ENCODE measurements around the gene EIF1AY.
"Not testable (repeated sequence)": the region's sequence is repeated elsewhere in the genome, so short reads cannot be mapped to it uniquely, and the experiment has no call there.

The EIF1AY gene

DNA sequence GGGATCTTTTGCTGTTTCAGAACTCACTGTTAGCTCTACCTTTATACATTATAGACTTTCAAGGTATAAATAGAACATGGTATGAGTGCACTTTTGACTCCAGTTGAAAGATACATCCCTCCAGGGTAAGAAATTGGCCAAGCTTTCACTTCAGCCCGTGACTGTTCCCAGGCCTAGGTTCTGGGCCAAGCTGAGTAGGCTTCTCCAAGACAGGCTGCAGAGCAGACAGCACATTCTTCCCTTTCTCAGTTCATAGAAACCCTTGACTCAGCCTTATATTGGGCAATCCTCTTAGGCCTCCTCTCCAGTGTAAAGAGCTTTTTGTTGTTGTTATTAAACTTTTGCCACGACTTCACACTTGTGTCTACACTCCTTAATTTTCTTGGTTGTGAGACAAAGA is 29.5 kb upstream of the EIF1AY start:
- Histone ChIP-seq H3K9me3 (ENCODE audit: control insufficient read depth, low read length) (no peaks in the 10 kb centered on the region), H3K9ac (no peak overlapping the region), H3K27ac (no peak overlapping the region), H3K79me2 (no peaks in the 10 kb centered on the region), H3K4me2 (ENCODE audit: low read length) (no peak overlapping the region), H3K36me3 (ENCODE audit: control insufficient read depth, insufficient read depth, low read length) (no peaks in the 10 kb centered on the region), H3K27me3 (ENCODE audit: control insufficient read depth, insufficient read depth, low read length) (no peaks in the 10 kb centered on the region), H2AFZ (no peak overlapping the region), H3K4me3 (ENCODE audit: low read depth, low read length) (no peak overlapping the region), H3K4me1 (no peaks in the 10 kb centered on the region)
- TF ChIP-seq, protein P1, sequence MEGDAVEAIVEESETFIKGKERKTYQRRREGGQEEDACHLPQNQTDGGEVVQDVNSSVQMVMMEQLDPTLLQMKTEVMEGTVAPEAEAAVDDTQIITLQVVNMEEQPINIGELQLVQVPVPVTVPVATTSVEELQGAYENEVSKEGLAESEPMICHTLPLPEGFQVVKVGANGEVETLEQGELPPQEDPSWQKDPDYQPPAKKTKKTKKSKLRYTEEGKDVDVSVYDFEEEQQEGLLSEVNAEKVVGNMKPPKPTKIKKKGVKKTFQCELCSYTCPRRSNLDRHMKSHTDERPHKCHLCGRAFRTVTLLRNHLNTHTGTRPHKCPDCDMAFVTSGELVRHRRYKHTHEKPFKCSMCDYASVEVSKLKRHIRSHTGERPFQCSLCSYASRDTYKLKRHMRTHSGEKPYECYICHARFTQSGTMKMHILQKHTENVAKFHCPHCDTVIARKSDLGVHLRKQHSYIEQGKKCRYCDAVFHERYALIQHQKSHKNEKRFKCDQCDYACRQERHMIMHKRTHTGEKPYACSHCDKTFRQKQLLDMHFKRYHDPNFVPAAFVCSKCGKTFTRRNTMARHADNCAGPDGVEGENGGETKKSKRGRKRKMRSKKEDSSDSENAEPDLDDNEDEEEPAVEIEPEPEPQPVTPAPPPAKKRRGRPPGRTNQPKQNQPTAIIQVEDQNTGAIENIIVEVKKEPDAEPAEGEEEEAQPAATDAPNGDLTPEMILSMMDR (IDR thresholded peaks at IDR 0.05): no peak

DNA sequence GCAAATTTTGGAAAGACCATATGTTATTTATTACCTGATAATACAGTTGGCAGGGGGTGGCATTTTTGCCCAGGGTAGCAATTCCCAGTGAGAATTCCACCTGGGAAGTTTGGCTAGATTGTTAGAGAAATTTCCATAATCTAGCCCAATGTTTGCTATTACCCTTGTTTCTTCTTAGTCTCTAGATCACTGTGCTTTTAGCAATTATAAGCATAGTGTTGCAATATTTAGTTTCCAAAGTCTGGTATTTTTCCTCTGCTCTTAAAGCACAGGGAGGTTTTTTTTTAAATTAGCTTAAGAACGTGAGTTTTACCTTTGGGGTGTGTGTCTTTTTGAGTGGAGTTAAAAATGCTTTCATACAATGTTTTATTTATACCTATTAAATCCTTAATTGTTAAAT is 26.3 kb upstream of the EIF1AY start:
- H3K79me2 ChIP-seq: no peaks in the 10 kb centered on the region
- no peak overlapping the region for H3K4me3 ChIP-seq (ENCODE audit: low read depth, low read length)
- H2AFZ ChIP-seq: no peak overlapping the region
- H3K36me3 ChIP-seq (ENCODE audit: control insufficient read depth, insufficient read depth, low read length): no peaks in the 10 kb centered on the region
- H3K27me3 ChIP-seq (ENCODE audit: control insufficient read depth, insufficient read depth, low read length): no peaks in the 10 kb centered on the region
- no peak overlapping the region for H3K9ac ChIP-seq
- TF ChIP-seq, protein P1 (IDR thresholded peaks at IDR 0.05): no peak
- no peak overlapping the region for H3K27ac ChIP-seq
- H3K4me2 ChIP-seq (ENCODE audit: low read length): no peak overlapping the region
- no peaks in the 10 kb centered on the region for H3K9me3 ChIP-seq (ENCODE audit: control insufficient read depth, low read length)
- no peaks in the 10 kb centered on the region for H3K4me1 ChIP-seq

DNA sequence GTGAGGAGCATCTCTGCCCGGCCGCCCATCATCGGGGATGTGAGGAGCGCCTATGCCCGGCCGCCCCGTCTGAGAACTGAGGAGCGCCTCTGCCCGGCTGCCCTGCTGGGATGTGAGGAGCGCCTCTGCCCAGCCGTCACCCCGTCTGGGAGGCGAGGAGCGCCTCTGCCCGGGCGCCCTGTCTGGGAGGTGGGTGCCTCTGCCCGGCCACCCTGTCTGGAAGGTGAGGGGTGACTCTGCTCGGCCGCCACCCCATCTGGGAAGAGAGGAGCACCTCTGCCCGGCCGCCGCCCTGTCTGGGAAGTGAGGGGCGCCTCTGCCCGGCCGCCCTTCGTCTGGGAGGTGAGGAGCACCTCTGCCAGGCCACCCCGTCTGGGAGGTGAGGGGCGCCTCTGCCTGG is 23.7 kb upstream of the EIF1AY start:
- TF ChIP-seq, protein P1 (IDR thresholded peaks at IDR 0.05): no peak
- Histone ChIP-seq H3K4me2 (ENCODE audit: low read length) (no peak overlapping the region), H3K27ac (no peak overlapping the region), H3K36me3 (ENCODE audit: control insufficient read depth, insufficient read depth, low read length) (no peaks in the 10 kb centered on the region), H3K79me2 (no peaks in the 10 kb centered on the region), H2AFZ (no peak overlapping the region), H3K4me1 (no peaks in the 10 kb centered on the region), H3K27me3 (ENCODE audit: control insufficient read depth, insufficient read depth, low read length) (no peaks in the 10 kb centered on the region), H3K9me3 (ENCODE audit: control insufficient read depth, low read length) (no peaks in the 10 kb centered on the region), H3K4me3 (ENCODE audit: low read depth, low read length) (no peak overlapping the region), H3K9ac (no peak overlapping the region)

DNA sequence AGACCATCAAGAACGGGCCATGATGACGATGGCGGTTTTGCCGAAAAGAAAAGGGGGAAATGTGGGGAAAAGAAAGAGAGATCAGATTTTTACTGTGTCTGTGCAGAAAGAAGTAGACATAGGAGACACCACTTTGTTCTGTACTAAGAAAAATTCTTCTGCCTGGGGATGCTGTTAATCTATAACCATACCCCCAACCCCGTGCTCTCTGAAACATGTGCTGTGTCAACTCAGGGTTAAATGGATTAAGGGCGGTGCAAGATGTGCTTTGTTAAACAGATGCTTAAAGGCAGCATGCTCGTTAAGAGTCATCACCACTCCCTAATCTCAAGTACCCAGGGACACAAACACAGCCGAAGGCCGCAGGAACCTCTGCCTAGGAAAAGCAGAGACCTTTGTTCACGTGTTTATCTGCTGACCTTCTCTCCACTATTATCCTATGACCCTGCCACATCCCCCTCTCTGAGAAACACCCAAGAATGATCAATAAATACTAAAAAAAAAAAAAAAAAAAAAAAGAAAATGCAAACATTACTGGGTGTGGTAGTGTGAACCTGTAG is 22.7 kb upstream of the EIF1AY start:
- H3K36me3 ChIP-seq (ENCODE audit: control insufficient read depth, insufficient read depth, low read length); H3K9me3 ChIP-seq (ENCODE audit: control insufficient read depth, low read length); H3K27me3 ChIP-seq (ENCODE audit: control insufficient read depth, insufficient read depth, low read length); H2AFZ ChIP-seq; H3K4me3 ChIP-seq (ENCODE audit: low read depth, low read length); H3K79me2 ChIP-seq; H3K9ac ChIP-seq; H3K4me1 ChIP-seq; H3K4me2 ChIP-seq (ENCODE audit: low read length); H3K27ac ChIP-seq: not testable (repeated sequence)

DNA sequence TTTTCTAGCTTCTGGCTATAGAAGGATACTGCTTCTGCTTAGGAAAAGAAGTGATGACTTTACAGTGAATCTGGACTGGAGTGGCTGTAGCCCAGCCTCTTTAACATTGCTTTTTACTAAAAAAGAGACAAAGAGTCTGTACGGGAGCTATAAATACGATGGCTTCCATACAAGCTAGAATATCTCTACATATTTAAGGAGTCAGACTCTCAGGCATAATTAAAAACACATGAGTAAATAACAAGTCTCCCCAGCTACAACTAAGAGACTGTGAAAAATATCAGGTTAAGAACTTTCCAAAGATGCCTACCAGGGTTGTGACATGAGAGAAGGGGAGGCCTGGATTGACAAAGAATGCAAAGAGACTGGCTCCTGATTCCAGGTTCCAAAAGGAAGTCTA is 19.8 kb upstream of the EIF1AY start:
- no peaks in the 10 kb centered on the region for H3K36me3 ChIP-seq (ENCODE audit: control insufficient read depth, insufficient read depth, low read length)
- H3K4me2 ChIP-seq (ENCODE audit: low read length): no peak overlapping the region
- no peak overlapping the region for H3K4me3 ChIP-seq (ENCODE audit: low read depth, low read length)
- H3K27ac ChIP-seq: no peak overlapping the region
- no peaks in the 10 kb centered on the region for H3K27me3 ChIP-seq (ENCODE audit: control insufficient read depth, insufficient read depth, low read length)
- H3K79me2 ChIP-seq: no peaks in the 10 kb centered on the region
- TF ChIP-seq, protein P1 (IDR thresholded peaks at IDR 0.05): no peak
- H3K9ac ChIP-seq: no peak overlapping the region
- H3K9me3 ChIP-seq (ENCODE audit: control insufficient read depth, low read length): no peaks in the 10 kb centered on the region
- no peaks in the 10 kb centered on the region for H3K4me1 ChIP-seq
- no peak overlapping the region for H2AFZ ChIP-seq

Data from parathyroid adenoma (tissue), 2 donors.